ENCODE results near the gene SPTBN1.
"Not testable (repeated sequence)": the region's sequence is repeated elsewhere in the genome, so short reads cannot be mapped to it uniquely, and the experiment has no call there.

SPTBN1 gene

DNA sequence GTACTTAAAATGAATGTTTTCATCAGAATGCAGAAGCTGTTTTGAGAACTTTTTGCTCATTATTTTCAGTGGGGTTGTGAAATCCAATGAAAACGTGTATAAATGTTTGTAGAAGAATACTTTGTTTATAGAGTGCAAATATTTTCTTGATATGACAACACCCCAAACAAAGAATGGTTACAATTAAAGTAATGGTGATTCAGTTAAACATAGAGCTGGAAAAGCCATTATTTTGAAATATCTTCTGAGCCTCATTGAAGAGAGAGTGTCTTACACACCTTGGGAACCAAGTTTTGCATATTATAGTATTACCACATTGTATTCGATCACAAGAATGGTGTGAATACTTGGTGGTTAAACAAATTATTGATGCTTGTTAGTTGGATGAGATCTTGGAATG is 48.7 kb downstream of the SPTBN1 start:
- DNase-seq = no peak

DNA sequence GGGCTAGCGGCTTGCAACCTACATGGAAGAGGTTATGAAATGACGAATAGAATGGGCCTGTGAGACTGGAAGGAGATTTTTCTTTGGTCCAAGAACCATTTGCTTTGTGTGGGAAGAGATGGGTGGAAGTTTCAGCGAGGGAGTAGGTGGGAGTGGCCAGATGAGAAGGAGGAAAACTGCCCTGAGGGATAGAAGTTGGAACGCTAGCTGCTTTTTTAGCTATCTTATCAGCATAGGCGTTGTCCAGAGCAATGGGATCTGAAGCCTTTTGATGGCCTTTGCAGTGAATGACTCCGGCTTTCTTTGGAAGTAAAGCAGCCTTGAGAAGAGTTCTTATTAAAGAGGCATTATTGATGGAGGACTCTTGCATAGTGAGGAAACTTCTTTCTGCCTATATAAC is 52.4 kb downstream of the SPTBN1 start:
- no peak for DNase-seq

DNA sequence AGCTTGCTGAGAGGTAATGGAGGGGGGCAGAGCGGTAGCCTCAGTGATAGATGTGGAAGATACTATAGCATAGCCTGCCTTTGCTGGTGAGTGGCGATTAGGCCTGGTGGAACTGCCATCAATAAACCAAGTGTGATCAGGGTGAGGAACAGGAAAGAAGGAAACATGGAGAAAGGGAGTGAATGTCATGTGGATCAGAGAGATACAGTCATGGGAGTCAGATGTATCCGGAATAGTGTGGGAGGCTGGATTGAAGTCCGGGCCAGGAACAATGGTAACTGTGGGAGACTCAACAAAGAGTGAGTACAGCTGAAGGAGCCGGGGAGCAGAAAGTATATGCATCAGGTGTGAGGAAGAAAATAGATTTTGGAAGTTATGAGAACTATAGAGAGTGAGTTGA is 52.9 kb downstream of the SPTBN1 start:
- DNase-seq = not testable (repeated sequence)

DNA sequence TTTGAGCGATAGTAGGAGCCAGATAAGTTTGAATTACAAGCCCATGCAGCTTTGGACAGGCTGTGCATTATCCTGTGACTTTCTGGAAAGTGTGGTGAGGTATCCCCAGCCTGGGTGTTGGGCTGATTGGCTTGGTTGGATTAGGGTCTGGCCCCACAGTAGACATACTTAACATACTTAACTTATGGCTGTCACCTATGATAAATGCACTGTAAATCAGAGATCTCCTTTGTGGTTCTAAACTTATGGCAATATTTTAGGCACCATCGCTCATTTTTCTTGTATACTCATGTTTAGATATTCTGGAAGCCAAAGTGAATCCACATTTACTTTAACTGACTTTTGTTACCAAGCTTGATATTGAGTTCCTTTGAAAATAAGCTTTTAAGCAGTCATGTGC is 54.8 kb downstream of the SPTBN1 start:
- no peak for DNase-seq

DNA sequence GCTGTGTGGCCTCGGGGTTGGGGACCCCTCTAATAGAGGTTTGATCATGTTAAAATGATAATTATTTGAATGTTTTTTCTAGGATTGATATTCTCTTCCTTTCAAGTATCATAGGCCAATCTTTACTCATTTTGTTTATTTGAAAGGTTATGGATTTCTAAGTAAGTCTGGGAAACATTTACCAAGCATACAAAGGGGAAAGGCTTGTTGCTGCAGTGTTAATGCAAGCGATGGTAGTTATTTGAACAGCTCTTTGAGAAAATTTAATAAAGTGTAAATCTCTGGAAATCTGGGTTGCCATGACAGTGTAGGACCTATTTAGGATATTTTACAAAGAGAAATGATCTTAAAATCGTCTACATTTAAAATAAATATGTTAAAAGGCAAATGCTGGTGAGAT is 56.1 kb downstream of the SPTBN1 start:
- no peak for DNase-seq

DNA sequence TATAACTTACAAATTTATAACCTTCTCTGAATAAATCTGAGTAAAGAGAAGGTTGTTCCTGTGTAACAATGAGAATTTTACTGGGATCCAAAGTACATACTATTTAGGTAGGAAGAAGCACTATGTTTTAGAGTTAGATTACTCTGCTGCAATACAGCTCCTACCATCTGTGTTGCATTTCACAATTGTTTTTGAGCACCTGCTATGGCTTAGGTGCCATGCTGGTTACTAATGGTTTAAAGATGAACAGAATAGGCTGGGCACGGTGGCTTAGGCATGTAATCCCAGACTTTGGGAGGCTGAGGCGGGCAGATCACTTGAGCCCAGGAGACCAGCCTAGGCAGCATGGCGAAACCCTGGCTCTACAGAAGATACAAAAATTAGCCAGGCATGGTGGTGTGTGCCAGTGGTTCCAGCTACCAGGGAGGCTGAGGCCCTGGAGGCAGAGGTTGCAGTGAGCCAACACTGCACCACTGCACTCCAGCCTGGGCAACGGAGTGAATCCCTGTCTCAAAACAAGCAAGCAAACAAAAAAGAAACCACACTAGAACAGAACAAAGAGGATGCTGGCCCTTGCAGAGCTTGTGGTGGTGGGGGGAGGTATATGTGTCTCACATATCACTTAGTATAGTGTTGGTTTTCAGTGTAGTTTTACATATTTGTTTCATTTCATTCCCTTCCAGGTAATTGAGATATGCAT is 56.7 kb downstream of the SPTBN1 start:
- DNase-seq = no peak

DNA sequence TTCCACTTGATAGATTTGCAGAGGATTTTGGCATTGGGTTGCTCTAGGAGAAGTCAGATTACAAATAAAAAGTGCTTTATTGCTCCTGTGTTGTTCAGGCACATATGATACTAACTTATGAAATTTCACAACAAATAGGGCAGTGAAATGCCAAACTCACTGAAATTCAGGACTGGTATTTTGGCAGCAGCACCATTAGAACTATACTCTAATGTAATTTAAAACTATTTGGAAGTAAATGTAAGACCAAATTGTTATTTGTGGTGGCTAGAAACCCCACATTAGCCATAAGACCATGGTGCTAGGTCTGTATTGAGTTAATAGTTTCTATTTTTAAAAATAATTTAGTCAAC is 57.2 kb downstream of the SPTBN1 start:
- no peak for DNase-seq

DNA sequence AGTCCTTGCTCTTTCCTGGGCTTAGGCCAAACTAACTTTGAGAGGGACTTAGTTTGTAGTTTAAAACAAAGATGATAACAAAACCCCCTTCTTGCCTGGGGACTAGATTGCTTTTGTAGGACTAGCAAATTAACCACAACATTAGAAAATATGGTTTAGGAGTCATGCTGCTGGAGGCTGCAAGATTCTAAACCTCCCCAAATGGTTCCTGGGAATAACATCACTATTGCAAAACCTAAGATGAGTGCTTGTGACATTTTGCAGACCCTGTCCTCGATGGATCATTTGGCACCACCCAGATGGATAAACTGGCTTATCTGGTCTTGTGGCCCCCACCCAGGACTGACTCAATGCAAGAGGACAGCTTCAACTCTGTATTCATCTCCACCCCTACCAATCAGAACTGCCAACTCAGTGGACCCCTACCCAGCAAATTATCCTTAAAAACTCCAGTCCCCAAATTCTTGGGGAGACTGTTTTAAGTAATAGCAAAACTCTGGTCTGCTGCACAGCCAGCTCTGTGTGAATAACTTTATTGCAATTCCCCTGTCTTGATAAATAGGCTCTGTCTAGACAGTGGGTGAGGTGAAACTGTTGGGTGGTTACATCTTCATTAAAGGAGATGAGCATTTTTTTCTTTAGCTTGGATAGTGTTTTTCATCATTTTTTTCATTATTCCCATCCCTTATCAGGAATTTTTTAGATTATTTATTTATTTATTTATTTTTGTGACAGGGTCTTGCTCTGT is 58.9 kb downstream of the SPTBN1 start:
- DNase-seq = no peak

DNA sequence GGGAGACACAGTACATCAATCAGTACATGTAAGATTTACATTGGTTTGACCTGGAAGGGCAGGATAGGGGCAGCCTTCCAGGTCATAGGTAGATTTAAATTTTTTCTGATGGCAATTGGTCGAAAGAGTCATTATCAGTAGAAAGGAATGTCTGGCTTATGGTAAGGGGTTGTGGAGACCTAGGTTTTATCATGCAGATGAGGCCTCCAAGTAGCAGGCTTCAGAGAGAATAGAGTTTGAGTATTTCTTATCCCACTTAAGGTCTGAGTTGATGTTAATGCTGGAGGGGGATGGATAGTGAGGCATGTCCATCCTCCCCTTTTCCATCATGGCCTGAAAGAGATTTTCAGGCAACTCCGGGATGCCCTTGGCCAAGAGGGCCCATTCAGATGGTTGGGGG is 60.7 kb downstream of the SPTBN1 start:
- DNase-seq = no peak

DNA sequence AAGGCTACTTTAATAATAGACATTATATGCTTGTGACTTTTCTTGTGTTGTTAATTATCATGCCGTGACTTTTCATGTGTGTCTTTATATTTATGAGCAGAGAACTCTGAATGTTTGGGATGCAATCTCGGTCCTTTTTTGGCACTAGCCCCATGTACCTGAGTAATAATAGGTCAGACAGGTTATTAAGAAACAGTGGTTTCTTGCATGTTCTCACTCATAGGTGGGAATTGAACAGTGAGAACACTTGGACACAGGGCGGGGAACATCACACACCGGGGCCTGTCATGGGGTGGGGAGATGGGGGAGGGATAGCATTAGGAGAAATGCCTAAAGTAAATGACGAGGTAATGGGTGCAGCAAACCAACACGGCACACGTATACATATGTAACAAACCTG is 61.9 kb downstream of the SPTBN1 start:
- not testable (repeated sequence) for DNase-seq

DNA sequence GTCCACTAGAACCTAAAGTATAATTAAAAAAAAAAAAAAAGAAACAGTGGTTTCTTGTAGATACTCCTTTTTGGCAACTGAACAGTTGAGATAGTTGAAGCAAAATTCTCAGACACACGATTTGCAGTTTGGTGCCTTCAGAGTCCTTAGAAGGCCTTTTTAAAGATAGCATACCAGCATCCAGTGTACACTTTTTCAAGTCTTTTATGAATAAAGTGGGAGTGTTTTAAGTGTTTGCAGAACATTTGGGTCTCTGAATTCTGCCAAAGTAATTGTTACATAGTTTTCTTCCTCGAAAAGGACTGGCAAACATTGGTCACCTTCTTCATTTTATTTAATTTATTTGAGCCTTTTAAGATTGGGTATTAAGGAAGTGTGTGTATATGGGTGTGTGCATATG is 62.3 kb downstream of the SPTBN1 start:
- no peak for DNase-seq

DNA sequence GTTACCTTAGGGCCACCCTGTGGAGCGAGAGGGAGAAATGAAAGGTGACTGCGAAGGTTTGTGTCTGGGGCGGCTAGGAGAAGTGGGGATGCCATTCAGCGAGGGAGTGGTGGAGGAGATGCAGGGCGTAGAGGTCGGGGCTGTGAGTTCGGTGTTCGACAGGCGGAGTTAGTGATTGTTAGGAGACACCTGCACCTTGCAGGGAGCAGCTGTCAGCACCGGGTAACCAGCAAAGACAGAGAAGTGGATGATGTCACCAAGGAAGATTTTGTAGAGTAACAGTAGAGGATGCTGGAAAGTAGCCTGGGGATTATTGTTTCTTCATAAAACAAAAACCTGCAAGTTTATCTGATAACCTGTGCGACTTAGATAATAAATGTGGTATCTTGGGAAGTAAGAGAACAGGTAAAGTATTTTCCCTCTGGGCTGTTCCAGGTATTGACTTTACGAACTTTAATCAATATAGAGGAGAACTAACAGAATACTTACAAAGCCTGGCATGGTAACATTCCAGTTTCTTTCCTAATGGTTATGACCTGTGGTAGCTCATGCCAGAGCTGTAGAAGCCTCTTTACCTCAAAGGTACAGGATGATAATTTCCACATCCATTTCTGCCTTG is 63.8 kb downstream of the SPTBN1 start:
- no peak for DNase-seq

DNA sequence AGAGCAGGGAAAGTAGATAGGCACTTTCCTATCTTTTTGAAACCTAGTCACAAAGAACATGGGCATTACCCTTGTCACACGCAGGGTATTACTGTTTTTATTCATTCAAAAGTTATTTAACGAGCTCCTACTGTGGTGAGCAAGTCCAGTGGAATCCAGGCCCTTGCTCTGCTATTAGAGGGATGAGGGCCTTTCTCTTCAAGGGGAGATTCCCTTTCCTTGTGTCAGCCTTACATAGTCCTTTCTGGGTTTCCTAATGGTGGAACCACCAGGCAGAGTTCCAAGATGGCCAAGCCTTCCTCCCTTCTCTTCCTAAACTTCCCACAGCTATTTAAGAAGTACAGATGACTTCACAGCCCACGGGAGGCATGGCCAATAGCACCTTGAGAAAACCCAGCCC is 64.6 kb downstream of the SPTBN1 start:
- DNase-seq = no peak

DNA sequence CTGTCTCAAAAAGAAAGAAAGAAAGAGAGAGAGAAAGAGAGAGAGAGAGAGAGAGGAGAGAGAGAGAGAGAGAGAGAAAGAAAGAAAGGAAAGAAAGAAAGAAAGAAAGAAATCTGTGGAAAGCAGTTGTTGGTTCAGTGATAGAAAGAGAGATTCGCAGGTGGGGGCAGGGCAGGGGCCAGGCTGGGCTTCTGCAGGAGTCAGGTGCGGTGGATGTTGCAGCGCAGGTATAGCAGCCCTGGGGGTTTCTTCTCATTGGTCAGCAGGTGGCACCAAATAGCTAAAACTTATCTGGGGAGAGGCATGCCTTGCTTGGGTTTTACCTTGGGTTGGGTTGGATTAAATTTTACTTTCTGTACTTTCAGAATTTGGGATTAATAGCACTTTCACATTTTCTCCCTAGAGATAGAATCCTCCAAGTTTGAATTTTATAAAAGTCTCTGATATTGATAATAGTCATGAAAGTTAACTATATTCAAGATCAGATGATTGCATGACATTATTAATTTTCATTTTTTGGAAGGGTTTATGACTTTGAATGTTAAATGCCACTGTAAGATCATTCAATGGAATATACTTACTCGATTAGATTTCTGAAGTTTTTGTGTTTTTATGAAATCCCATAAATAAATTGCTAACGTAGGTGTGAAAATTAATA is 66.6 kb downstream of the SPTBN1 start:
- DNase-seq = peak; percentile 77

DNA sequence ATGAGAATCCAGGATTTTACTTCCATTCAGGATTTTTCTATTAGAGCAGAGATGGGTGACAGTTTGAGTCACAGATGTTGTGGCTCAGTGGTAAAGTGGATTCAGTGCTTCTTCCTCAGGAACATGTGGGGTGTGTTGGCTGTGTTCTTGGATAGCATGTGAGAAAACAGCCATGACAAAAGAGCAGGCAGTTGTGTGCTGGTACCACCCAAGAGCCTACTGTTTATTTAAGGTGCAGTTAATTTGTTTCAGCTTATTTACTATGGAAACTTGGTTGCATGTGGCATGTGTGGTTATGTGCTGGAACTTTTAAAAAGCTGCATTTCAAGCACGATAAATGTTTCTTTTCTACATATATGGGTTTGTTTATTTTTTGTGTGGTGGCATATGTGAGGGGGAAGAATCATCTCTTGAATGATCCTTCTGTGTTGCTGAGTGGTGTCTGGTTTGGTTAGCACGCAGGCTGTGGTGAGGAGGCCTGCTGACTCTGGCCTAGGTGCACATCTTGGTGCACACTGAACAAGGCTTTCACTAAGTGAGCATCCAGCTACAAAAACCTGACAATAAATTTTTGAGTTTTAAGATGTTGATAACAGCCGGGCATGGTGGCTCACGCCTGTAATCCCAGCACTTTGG is 67.3 kb downstream of the SPTBN1 start:
- DNase-seq = no peak

DNA sequence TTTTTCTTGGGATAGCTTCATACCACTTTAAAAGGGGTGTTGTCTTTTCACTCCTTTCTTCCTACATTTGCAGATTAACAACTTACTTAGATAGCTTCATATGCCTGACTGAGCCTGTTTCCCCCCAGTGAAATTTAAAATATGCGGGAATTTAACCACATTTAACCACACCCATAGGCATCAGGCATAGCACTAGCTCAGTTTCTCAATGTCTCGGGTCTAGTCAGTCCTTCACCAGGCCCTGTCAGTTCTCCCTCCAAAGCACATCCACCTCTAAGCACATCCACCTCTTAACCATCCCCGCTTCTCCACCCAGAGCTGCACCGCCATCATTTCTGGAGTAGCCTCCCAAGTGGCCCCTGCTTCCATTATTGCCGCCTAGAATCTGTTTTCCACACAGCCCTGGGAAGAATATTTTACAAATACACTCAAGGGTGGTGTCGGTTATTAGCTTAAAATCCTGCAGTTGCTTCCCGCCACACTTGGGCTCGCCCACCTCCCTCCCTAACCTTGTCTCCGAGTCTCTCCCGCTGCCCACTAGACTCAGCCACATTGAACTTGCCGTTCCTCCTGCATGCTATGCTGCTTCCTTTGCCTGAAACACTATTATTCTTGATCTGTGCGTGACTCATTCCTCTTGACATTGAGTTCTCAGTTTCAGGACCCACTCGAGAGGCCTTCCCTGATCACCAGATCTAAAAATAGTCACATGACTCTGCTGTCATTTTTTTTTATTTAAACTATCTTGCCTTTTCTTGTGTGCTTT is 68.3 kb downstream of the SPTBN1 start:
- DNase-seq = no peak

DNA sequence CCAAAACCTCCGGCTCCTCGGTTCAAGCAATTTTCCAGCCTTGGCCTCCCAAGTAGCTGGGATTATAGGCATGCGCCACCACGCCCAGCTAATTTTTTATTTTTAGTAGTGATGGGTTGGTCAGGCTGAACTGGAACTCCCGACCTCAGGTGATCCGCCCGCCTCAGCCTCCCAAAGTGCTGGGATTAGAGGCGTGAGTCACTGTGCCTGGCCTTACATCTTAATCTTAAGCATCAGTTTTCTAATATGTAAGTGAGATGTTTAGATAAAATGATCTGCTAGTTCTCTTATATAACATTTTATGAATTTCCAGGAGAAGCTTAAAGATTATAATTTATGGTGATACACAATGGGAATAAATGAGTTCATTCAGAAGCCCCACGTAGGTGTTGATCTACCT is 69.2 kb downstream of the SPTBN1 start:
- no peak for DNase-seq

DNA sequence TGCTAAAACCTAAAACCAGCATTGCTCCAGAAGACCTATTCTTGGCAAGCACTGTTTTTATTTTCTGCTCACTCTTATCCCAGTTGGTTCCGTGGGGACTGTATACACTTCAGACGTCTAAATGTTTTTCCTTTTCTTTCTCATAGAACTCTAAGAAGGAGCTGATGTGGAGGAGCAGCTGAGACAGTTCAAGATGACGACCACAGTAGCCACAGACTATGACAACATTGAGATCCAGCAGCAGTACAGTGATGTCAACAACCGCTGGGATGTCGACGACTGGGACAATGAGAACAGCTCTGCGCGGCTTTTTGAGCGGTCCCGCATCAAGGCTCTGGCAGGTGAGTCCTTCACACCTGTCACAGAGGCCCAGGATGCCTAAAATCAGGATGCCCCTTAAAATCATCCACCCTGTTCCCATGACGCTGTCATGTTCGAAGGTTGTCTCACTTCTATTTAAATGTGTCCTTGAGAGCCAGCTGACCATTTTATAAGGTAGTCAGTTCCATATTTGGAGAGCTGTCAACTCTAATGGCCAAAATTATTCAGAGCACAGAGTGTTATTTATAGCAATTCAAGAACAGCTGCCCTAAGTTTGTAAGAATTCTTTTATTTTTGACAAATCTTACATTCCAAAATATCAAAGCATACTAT is 70.2 kb downstream of the SPTBN1 start:
- no peak for DNase-seq

DNA sequence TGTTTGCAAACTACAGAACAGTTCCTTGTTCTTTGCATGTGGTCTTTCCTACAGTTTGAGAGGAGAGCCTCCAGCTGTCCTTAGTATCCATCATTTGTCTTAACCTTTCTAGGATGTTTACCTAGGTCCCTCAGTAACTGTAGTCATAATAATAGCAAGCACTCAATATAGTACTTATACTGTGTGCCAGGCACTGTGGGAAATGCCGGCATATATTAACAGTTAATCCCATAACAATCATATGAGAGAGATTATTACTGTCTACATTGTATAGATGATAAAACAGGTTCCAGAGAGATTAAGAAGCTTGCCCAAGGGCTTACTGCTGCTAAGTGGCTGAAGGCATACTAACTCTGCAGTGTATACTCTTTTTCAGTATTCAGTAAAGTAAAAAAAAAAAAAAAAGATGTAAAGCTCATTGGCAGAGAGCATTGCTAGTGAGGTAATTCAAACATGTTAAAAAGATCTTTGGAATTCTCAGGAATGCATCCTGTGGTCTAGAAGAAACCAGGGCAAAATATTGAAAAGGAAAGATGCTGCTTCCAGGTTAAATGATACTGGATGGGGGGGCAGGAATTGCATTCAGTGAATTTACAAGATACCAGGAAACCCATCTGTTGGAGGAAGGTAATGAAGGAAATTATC is 72.3 kb downstream of the SPTBN1 start:
- no peak for DNase-seq

DNA sequence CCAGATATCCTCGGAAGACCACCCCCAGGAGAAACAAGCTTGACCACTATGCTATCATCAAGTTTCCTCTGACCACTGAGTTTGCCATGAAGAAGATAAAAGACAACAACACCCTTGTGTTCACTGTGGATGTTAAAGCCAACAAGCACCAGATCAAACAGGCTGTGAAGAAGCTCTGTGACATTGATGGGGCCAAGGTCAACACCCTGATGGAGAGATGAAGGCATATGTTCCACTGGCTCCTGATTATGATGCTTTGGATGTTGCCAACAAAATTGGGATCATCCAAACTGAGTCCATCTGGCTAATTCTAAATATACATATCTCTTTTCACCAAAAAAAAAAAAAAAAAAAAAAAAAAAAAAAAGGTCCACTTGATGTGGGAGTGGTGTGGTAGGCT is 73.4 kb downstream of the SPTBN1 start:
- DNase-seq = not testable (repeated sequence)

DNA sequence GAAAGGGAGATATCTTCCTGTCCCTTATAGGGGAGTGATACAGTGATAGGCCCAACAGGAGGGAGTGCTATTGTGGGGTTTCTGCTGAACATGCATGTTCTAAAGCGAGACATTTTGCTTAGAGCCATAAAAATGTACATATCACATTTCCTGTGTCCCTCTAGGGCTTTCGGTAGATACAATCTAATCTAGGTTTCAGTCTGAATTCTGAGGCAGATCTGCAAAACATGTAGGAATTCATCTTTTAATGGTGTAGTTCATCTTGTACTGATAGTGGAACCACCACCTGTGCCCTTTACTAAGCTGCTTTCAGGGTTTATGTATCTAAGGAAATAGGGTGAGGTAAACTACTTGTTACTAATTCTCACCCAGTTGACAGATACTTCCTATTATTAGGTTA is 73.8 kb downstream of the SPTBN1 start:
- no peak for DNase-seq

DNA sequence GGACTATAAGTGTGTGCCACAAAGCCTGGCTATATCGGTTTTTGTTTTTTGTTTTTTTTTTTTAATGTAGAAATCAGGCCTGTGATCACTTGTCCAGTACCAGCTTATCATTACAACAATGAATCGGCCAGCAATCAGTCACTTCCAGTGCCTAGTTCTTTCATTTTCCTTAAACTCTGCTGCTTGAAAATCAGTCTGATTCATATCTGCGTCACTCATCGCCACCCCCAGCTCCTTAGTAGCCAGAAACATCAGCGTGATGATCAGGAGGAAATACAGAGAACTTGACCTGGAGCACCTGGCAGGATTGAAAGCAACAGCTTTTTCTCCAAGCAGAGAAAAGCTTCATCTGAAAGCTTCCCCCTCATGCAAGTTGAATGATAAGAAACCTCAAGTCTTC is 75.4 kb downstream of the SPTBN1 start:
- DNase-seq = no peak

All from NCI-H345 (cell line).